Sigmoid colon (tissue), 4 donors: ENCODE results near the gene ZNF277.

Experiments
- EP300 ChIP-seq, 4 donors: sonication (generic); formaldehyde crosslinking; IDR thresholded peaks; one replicate each; pipeline ENCODE4 v1.6.1; 2017; ENCODE audit warnings: antibody characterized with exemption in 4 of 4
- POLR2A ChIP-seq, 2 donors: fragments of 450-650 bp; IDR thresholded peaks; one replicate each; pipeline ENCODE4 v1.6.1; 2016; ENCODE audit warnings: antibody characterized with exemption in 2 of 2, mild to moderate bottlenecking in 2 of 2, moderate library complexity in 2 of 2
- POLR2AphosphoS5 ChIP-seq, 4 donors: sonication (generic); formaldehyde crosslinking; IDR thresholded peaks; one replicate each; pipeline ENCODE4 v1.6.1; 2017; ENCODE audit warnings: antibody characterized with exemption in 4 of 4
- TF ChIP-seq, protein P1 (sequence below), 4 experiments: fragments of 450-650 bp in 3 of 4; fragments of 200-600 bp in 1 of 4; IDR thresholded peaks; one replicate each; pipeline ENCODE4 v1.5.1; 2016 to 2019; ENCODE audit warnings: antibody characterized with exemption in 4 of 4, mild to moderate bottlenecking in 3 of 4, moderate library complexity in 2 of 4

DNA sequence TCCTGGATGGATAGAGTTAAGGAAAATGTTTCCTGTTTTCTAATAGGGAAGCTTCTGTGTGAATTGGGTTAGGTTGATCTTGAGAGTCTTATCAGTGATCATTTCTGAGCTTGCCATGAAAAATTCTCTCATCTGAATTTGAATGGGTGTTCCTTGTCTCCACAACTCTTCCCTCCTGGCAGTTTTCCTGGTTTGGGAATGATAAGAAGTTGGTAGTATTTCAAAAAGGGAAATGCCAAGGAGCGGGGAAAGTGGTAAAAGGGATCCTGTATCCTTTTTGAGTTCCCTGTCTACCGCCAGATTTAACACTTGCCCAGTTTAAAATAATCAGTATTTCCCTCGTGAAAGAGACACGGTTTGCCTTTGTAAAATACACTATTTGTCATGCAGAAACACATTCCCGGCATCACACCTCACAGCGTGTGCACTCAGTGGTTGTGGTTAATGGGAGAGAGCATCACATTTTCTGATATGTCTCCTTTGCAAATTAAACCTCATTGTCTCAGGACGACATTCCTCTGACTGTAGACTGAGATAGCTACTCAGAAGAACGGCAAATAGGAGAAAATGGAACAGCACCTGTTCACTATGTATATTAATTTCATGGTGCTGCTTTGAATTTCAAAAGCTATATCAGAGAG lies 130.6 kb downstream of the ZNF277 start:
- TF ChIP-seq POLR2A (IDR thresholded peaks at IDR 0.05), result no peak
- TF ChIP-seq, protein P1, sequence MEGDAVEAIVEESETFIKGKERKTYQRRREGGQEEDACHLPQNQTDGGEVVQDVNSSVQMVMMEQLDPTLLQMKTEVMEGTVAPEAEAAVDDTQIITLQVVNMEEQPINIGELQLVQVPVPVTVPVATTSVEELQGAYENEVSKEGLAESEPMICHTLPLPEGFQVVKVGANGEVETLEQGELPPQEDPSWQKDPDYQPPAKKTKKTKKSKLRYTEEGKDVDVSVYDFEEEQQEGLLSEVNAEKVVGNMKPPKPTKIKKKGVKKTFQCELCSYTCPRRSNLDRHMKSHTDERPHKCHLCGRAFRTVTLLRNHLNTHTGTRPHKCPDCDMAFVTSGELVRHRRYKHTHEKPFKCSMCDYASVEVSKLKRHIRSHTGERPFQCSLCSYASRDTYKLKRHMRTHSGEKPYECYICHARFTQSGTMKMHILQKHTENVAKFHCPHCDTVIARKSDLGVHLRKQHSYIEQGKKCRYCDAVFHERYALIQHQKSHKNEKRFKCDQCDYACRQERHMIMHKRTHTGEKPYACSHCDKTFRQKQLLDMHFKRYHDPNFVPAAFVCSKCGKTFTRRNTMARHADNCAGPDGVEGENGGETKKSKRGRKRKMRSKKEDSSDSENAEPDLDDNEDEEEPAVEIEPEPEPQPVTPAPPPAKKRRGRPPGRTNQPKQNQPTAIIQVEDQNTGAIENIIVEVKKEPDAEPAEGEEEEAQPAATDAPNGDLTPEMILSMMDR (IDR thresholded peaks at IDR 0.05), result no peak
- no peak for TF ChIP-seq POLR2AphosphoS5 (IDR thresholded peaks at IDR 0.05)
- TF ChIP-seq EP300 (IDR thresholded peaks at IDR 0.05), result no peak
